B cell (primary cell): ENCODE measurements around the gene WFDC5. TPM values are rescaled to one million over a fixed set of nuclear protein-coding genes. Genes with fewer than 3 reads are reported as not detected.

Experiments
- ATAC-seq: fragments of 200-7000 bp; cut with Tn5 transposase; one replicate; pipeline ENCODE4 v1.10.0; 2021; ENCODE audit warnings: low read depth, mild to moderate bottlenecking, moderate number of reproducible peaks, moderate library complexity
- CTCF ChIA-PET: fragments of 350-600 bp; sonication (Branson Sonifier 250); formaldehyde crosslinking; loops from one replicate; lab custom pipeline; 2021; ENCODE audit warnings: antibody characterized with exemption, inconsistent platforms; lab: Charles Lee
- POLR2A ChIA-PET: fragments of 350-600 bp; sonication (Branson Sonifier 250); formaldehyde crosslinking; loops from one replicate; lab custom pipeline; 2021; ENCODE audit warnings: antibody characterized with exemption; lab: Charles Lee
- DNase-seq: peaks from one replicate; pipeline ENCODE4 v3.0.0; 2013
- H2AFZ ChIP-seq: 2 replicates; pipeline ENCODE4 v1.6.1; 2012; ENCODE audit warnings: mild to moderate bottlenecking, low read depth, low read length; ENCODE audit not compliant: insufficient read depth, poor library complexity, severe bottlenecking
- H3K27ac ChIP-seq, 2 donors: 1 replicate in 1 of 2; 2 replicates in 1 of 2; pipeline ENCODE4 v1.5.1; 2012 to 2013; ENCODE audit warnings: low read length in 2 of 2, mild to moderate bottlenecking in 2 of 2, moderate library complexity in 1 of 2
- H3K27me3 ChIP-seq, 4 experiments: fragments of 200-600 bp in 1 of 4; sonication (generic) in 1 of 4; replicated peaks in 1 of 4; 1 replicate in 2 of 4; 2 replicates in 2 of 4; pipeline versions ENCODE4 v1.6.1 to v1.7.0; 2013 to 2016; ENCODE audit warnings: low read length in 3 of 4, mild to moderate bottlenecking in 2 of 4, mixed read lengths in 1 of 4, moderate library complexity in 1 of 4; ENCODE audit not compliant: insufficient read depth in 4 of 4, control insufficient read depth in 3 of 4; ENCODE audit errors: control extremely low read depth in 1 of 4
- H3K36me3 ChIP-seq, 2 experiments: replicated peaks in 1 of 2; 1 replicate in 1 of 2; 2 replicates in 1 of 2; pipeline versions ENCODE4 v1.6.1 to v1.7.1; 2013; ENCODE audit warnings: low read length in 1 of 2; ENCODE audit not compliant: insufficient read depth in 2 of 2, control insufficient read depth in 1 of 2; ENCODE audit errors: control extremely low read depth in 1 of 2, extremely low read depth in 1 of 2
- H3K4me1 ChIP-seq, 2 donors: fragments of 200-600 bp in 1 of 2; sonication (generic) in 1 of 2; 1 replicate in 1 of 2; 2 replicates in 1 of 2; pipeline versions ENCODE4 v1.5.1 to v1.6.1; 2013 to 2017; ENCODE audit warnings: low read length in 2 of 2; ENCODE audit not compliant: control insufficient read depth in 2 of 2, insufficient read depth in 2 of 2
- H3K4me2 ChIP-seq: replicated peaks from 2 replicates; pipeline ENCODE3; 2012; ENCODE audit warnings: mild to moderate bottlenecking, low read depth, low read length; ENCODE audit not compliant: poor library complexity, severe bottlenecking
- H3K4me3 ChIP-seq, 5 experiments: fragments of 200-600 bp in 1 of 5; sonication (generic) in 1 of 5; 1 replicate in 3 of 5; 2 replicates in 2 of 5; pipeline versions ENCODE4 v1.5.1 to v1.7.0; 2011 to 2016; ENCODE audit warnings: low read length in 4 of 5, mild to moderate bottlenecking in 4 of 5, low read depth in 2 of 5, control low read depth in 1 of 5, moderate library complexity in 1 of 5; ENCODE audit not compliant: insufficient read depth in 1 of 5; ENCODE audit errors: control extremely low read depth in 1 of 5, extremely low read depth in 1 of 5
- H3K79me2 ChIP-seq: fragments of 200-600 bp; sonication (generic); one replicate; pipeline ENCODE4 v1.6.0; 2016; ENCODE audit warnings: low read length; ENCODE audit not compliant: control insufficient read depth, insufficient read depth
- H3K9ac ChIP-seq: fragments of 200-600 bp; sonication (generic); 2 replicates; pipeline ENCODE4 v1.6.1; 2017; ENCODE audit warnings: mild to moderate bottlenecking, low read length, moderate library complexity
- H3K9me3 ChIP-seq, 3 donors: one replicate each; pipeline versions ENCODE4 v1.6.1 to v1.7.1; 2013; ENCODE audit warnings: low read length in 2 of 3; ENCODE audit not compliant: control insufficient read depth in 2 of 3, insufficient read depth in 1 of 3; ENCODE audit errors: control extremely low read depth in 1 of 3
- H4K20me1 ChIP-seq: 2 replicates; pipeline ENCODE4 v1.6.0; 2012; ENCODE audit warnings: mild to moderate bottlenecking, low read length; ENCODE audit not compliant: insufficient read depth, control insufficient read depth, poor library complexity, severe bottlenecking
- H3K27ac Mint-ChIP-seq: one replicate; pipeline ENCODE4 v1.8.0; 2021; ENCODE audit warnings: mixed read lengths
- H3K27me3 Mint-ChIP-seq: one replicate; pipeline ENCODE4 v1.8.0; 2021; ENCODE audit warnings: mixed read lengths
- H3K4me1 Mint-ChIP-seq: one replicate; pipeline ENCODE4 v1.8.0; 2021; ENCODE audit warnings: mixed read lengths
- H3K4me3 Mint-ChIP-seq: one replicate; pipeline ENCODE4 v1.8.0; 2021; ENCODE audit warnings: mixed read lengths
- H3K9me3 Mint-ChIP-seq: one replicate; pipeline ENCODE4 v1.8.0; 2022; ENCODE audit warnings: mixed read lengths; ENCODE audit not compliant: insufficient read depth
- CTCF ChIP-seq: fragments of 200-600 bp; IDR thresholded peaks from one replicate; pipeline ENCODE4 v1.8.0; 2022; ENCODE audit warnings: antibody characterized with exemption, mild to moderate bottlenecking
- EZH2 ChIP-seq: IDR thresholded peaks from 2 replicates; pipeline ENCODE4 v1.6.1; 2012; ENCODE audit warnings: borderline replicate concordance, low read depth, mild to moderate bottlenecking, moderate library complexity, low read length; ENCODE audit not compliant: insufficient read depth, poor library complexity, severe bottlenecking
- WGBS: methylation state at CpG from one replicate; pipeline ENCODE4 v1.1.5; 2013; ENCODE audit warnings: missing lambda C conversion rate; ENCODE audit not compliant: insufficient coverage; 5-methylcytosine and 5-hydroxymethylcytosine counted together
- intact Hi-C: fragments of 100-400 bp; cut with micrococcal nuclease; formaldehyde crosslinking; loops from one replicate; pipeline ENCODE4 v1.10.0; 2022
- polyA plus RNA-seq: library from polyadenylated mRNA; depleted of rRNA; stranded (reverse); fragments of >200 nt; gene quantifications from 2 replicates; pipeline ENCODE4 v1.2.3, GENCODE V29; 2012
- total RNA-seq, 2 donors: library from RNA; stranded (reverse); fragments of 120-200 nt in 1 of 2; gene quantifications; 1 replicate in 1 of 2; 2 replicates in 1 of 2; pipeline versions ENCODE4 v1.2.3 to v1.2.4, GENCODE V29; 2013 to 2022

Gene WFDC5
- total and polyA plus RNA-seq, 2 donors (not counting 1 experiment from before 2014, with no cell fraction given), result not detected

GRCh38 chr20:45094864-45095574, 20.0 kb downstream of the WFDC5 start:
- H3K27me3 ChIP-seq, result peaks cover 0 to 35% (median 21%) of the 10 kb centered on the region in 4 experiments
- H3K9me3 ChIP-seq, result peaks cover 0 to 8% (median 0%) of the 10 kb centered on the region in 3 donors
- H3K4me3 Mint-ChIP-seq, result no peak overlapping the region
- ChIA-PET CTCF (interaction anchor here (0.6 to 7.5 kb wide), 40 partner anchors 9 to 676 kb away, joined by 3 to 134 read pairs (median 5); partner anchors contain the start of gene WFDC5), POLR2A (interaction anchor here (0.7 kb wide), 1 partner anchor 51 kb away, joined by 3 read pairs; no protein-coding TSS in a partner anchor)
- H4K20me1 ChIP-seq, result no peaks in the 10 kb centered on the region
- no peaks in the 10 kb centered on the region for H3K79me2 ChIP-seq
- H3K36me3 ChIP-seq, result no peaks in the 10 kb centered on the region
- intact Hi-C loops, result loop anchor here (5.0 kb wide), 1 partner anchor 348 kb away; the partner anchor contains the start of gene KCNK15
- H3K9me3 Mint-ChIP-seq, result no peaks in the 10 kb centered on the region
- H3K4me3 ChIP-seq, result no peak overlapping the region
- 100% methylated on average over 9 of the region's 11 CpGs for WGBS
- H3K4me1 Mint-ChIP-seq, result peaks cover 12% of the 10 kb centered on the region
- ATAC-seq (no peak), DNase-seq (no peak)
- H3K9ac ChIP-seq, result no peak overlapping the region
- no peak overlapping the region for H3K27ac Mint-ChIP-seq
- no peak overlapping the region for H3K4me2 ChIP-seq
- no peak overlapping the region for H2AFZ ChIP-seq
- no peak for TF ChIP-seq CTCF
- TF ChIP-seq EZH2, result no peak
- no peak overlapping the region for H3K27ac ChIP-seq
- peaks cover 24% of the 10 kb centered on the region for H3K27me3 Mint-ChIP-seq
- H3K4me1 ChIP-seq, result peaks cover 14 to 16% of the 10 kb centered on the region in 2 donors

GRCh38 chr20:45094201-45094600, 20.8 kb downstream of the WFDC5 start:
- no peak overlapping the region for H3K4me3 Mint-ChIP-seq
- peaks cover 16% of the 10 kb centered on the region for H3K27me3 Mint-ChIP-seq
- DNase-seq (no peak), ATAC-seq (no peak)
- TF ChIP-seq EZH2 (no peak), CTCF (no peak)
- peak overlapping the region; percentile 24 for H3K27ac Mint-ChIP-seq
- Histone ChIP-seq H3K4me2 (no peak overlapping the region), H3K9ac (no peak overlapping the region), H3K4me1 (peaks cover 14 to 16% of the 10 kb centered on the region in 2 donors), H3K27ac (no peak overlapping the region), H2AFZ (no peak overlapping the region), H3K4me3 (no peak overlapping the region), H3K36me3 (peaks cover 0 to 1% of the 10 kb centered on the region in 2 experiments), H4K20me1 (no peaks in the 10 kb centered on the region), H3K9me3 (peaks cover 0 to 8% (median 0%) of the 10 kb centered on the region in 3 donors), H3K79me2 (no peaks in the 10 kb centered on the region), H3K27me3 (peaks cover 0 to 28% (median 12%) of the 10 kb centered on the region in 4 experiments)
- POLR2A ChIA-PET, result no interaction called here
- intact Hi-C loops, result no loop called here
- CTCF ChIA-PET, result interaction anchor here (1.1 to 7.5 kb wide), 7 partner anchors 16 to 82 kb away, joined by 4 to 134 read pairs (median 5); partner anchors contain the start of gene WFDC5
- H3K4me1 Mint-ChIP-seq, result peaks cover 12% of the 10 kb centered on the region
- no peaks in the 10 kb centered on the region for H3K9me3 Mint-ChIP-seq
- WGBS, result no CpG with 5 or more reads among the region's 2 CpGs
